SK-N-SH (cell line): ENCODE measurements around the gene FOXP1. TPM values are rescaled to one million over a fixed set of nuclear protein-coding genes. Genes with fewer than 3 reads are reported as not detected.

Experiments
- CTCF ChIA-PET: fragments of 300-600, 350-600 bp; formaldehyde crosslinking; extraction: SDS; loops from one replicate; lab custom pipeline; 2021; lab: Yijun Ruan, JAX
- POLR2A ChIA-PET: fragments of 350-600 bp; sonication (Branson Sonifier 250); formaldehyde crosslinking; extraction: SDS; loops from one replicate; lab custom pipeline; 2020; ENCODE audit warnings: antibody characterized with exemption, inconsistent platforms; lab: Yijun Ruan, JAX
- DNase-seq: peaks from one replicate; pipeline ENCODE4 v3.0.0; 2012
- H2AFZ ChIP-seq: fragments of 200-600 bp; sonication (generic); 2 replicates; pipeline ENCODE4 v1.8.1; 2016; ENCODE audit warnings: antibody characterized with exemption, mild to moderate bottlenecking, low read depth
- H3F3A ChIP-seq: fragments of 200-600 bp; sonication (generic); replicated peaks from 2 replicates; pipeline ENCODE3; 2016; ENCODE audit warnings: antibody characterized with exemption, mild to moderate bottlenecking; ENCODE audit not compliant: insufficient read depth
- H3K27ac ChIP-seq, 2 experiments: fragments of 200-500 bp in 1 of 2; fragments of 200-600 bp in 1 of 2; sonication (Bioruptor generic) in 1 of 2; sonication (generic), shearing (Covaris generic) in 1 of 2; 2 replicates each; pipeline versions ENCODE4 v1.5.1 to v1.6.1; 2014 to 2016; ENCODE audit warnings: low read depth in 2 of 2, inconsistent platforms in 1 of 2, low read length in 1 of 2, mild to moderate bottlenecking in 1 of 2, mixed read lengths in 1 of 2
- H3K27me3 ChIP-seq: fragments of 200-600 bp; sonication (generic), shearing (Covaris generic); 2 replicates; pipeline ENCODE4 v1.6.1; 2016; ENCODE audit warnings: mixed run types; ENCODE audit not compliant: insufficient read depth
- H3K36me3 ChIP-seq, 2 experiments: fragments of 200-500 bp in 1 of 2; fragments of 200-600 bp in 1 of 2; sonication (Bioruptor generic) in 1 of 2; sonication (generic) in 1 of 2; replicated peaks in 1 of 2; 2 replicates each; pipeline versions ENCODE3 to v1.5.1; 2014 to 2016; ENCODE audit warnings: low read length in 1 of 2, mild to moderate bottlenecking in 1 of 2; ENCODE audit not compliant: insufficient read depth in 2 of 2, control insufficient read depth in 1 of 2
- H3K4me1 ChIP-seq, 2 experiments: fragments of 200-500 bp in 1 of 2; fragments of 200-600 bp in 1 of 2; sonication (Bioruptor generic) in 1 of 2; sonication (generic), shearing (Covaris generic) in 1 of 2; 2 replicates each; pipeline versions ENCODE4 v1.5.1 to v1.6.1; 2014 to 2016; ENCODE audit warnings: low read depth in 1 of 2, low read length in 1 of 2, mixed run types in 1 of 2; ENCODE audit not compliant: insufficient read depth in 2 of 2, control insufficient read depth in 1 of 2
- H3K4me2 ChIP-seq: fragments of 200-600 bp; sonication (generic), shearing (Covaris generic); 2 replicates; pipeline ENCODE4 v1.6.1; 2017; ENCODE audit warnings: mixed run types
- H3K4me3 ChIP-seq, 2 experiments: fragments of 200-500 bp in 1 of 2; fragments of 200-600 bp in 1 of 2; sonication (Bioruptor generic) in 1 of 2; sonication (generic), shearing (Covaris generic) in 1 of 2; 2 replicates each; pipeline versions ENCODE4 v1.5.1 to v1.8.1; 2014 to 2016; ENCODE audit warnings: low read depth in 2 of 2, inconsistent platforms in 1 of 2, low read length in 1 of 2, mild to moderate bottlenecking in 1 of 2, mixed read lengths in 1 of 2, moderate library complexity in 1 of 2
- H3K79me2 ChIP-seq: fragments of 200-600 bp; sonication (generic); 2 replicates; pipeline ENCODE4 v1.8.1; 2017; ENCODE audit warnings: mild to moderate bottlenecking; ENCODE audit not compliant: insufficient read depth
- H3K9ac ChIP-seq: fragments of 200-600 bp; sonication (generic); 2 replicates; pipeline ENCODE4 v1.6.1; 2017; ENCODE audit warnings: mixed run types
- H3K9me2 ChIP-seq: fragments of 200-600 bp; sonication (generic); 2 replicates; pipeline ENCODE4 v1.6.1; 2017; ENCODE audit warnings: mixed run types
- H3K9me3 ChIP-seq: fragments of 200-600 bp; sonication (generic); 2 replicates; pipeline ENCODE4 v1.6.1; 2017; ENCODE audit warnings: mixed run types, mild to moderate bottlenecking, moderate library complexity
- H4K20me1 ChIP-seq: fragments of 200-600 bp; sonication (generic); 2 replicates; pipeline ENCODE4 v1.6.1; 2017; ENCODE audit warnings: mild to moderate bottlenecking, mixed run types; ENCODE audit not compliant: insufficient read depth
- CHD2 ChIP-seq: fragments of 150-350 bp; IDR thresholded peaks from 2 replicates; pipeline ENCODE4 v1.6.1; 2018; ENCODE audit warnings: low read length; ENCODE audit not compliant: partially characterized antibody
- EP300 ChIP-seq, 2 experiments: IDR thresholded peaks; 2 replicates each; pipeline versions ENCODE4 v1.4.0 to v1.6.1; 2012; ENCODE audit warnings: borderline replicate concordance in 1 of 2, low read depth in 1 of 2, low read length in 1 of 2
- EZH2phosphoT487 ChIP-seq: fragments of 200-600 bp; sonication (generic); IDR thresholded peaks from 2 replicates; pipeline ENCODE4 v1.6.1; 2017; ENCODE audit warnings: low read depth, mixed run types, mild to moderate bottlenecking, antibody characterized with exemption, moderate library complexity, borderline replicate concordance
- FOXM1 ChIP-seq: IDR thresholded peaks from 2 replicates; pipeline ENCODE4 v1.4.0; 2012; ENCODE audit warnings: low read depth, mild to moderate bottlenecking
- GABPA ChIP-seq: IDR thresholded peaks from 2 replicates; pipeline ENCODE4 v1.4.0; 2012; ENCODE audit warnings: low read depth, mild to moderate bottlenecking
- JUND ChIP-seq: IDR thresholded peaks from 2 replicates; pipeline ENCODE4 v1.4.0; 2012
- NFIC ChIP-seq: IDR thresholded peaks from 2 replicates; pipeline ENCODE4 v1.4.0; 2012; ENCODE audit warnings: borderline replicate concordance
- POLR2AphosphoS5 ChIP-seq: IDR thresholded peaks from 2 replicates; pipeline ENCODE4 v1.6.1; 2012; ENCODE audit warnings: low read depth, low read length
- RAD21 ChIP-seq: IDR thresholded peaks from 2 replicates; pipeline ENCODE4 v1.6.1; 2012; ENCODE audit warnings: mild to moderate bottlenecking, low read length
- RCOR1 ChIP-seq: fragments of 150-350 bp; IDR thresholded peaks from 2 replicates; pipeline ENCODE4 v1.6.1; 2017; ENCODE audit warnings: antibody characterized with exemption, low read length
- RFX5 ChIP-seq: IDR thresholded peaks from 2 replicates; pipeline ENCODE4 v1.6.1; 2012; ENCODE audit warnings: mild to moderate bottlenecking, improper control_type of control experiment, low read length
- RXRA ChIP-seq: IDR thresholded peaks from 2 replicates; pipeline ENCODE4 v1.4.0; 2012; ENCODE audit warnings: low read depth, mild to moderate bottlenecking, borderline replicate concordance
- SIN3A ChIP-seq: IDR thresholded peaks from 2 replicates; pipeline ENCODE4 v1.6.1; 2012; ENCODE audit warnings: low read depth, mild to moderate bottlenecking, low read length, moderate library complexity, borderline replicate concordance
- SMC3 ChIP-seq: IDR thresholded peaks from 2 replicates; pipeline ENCODE4 v1.6.1; 2012; ENCODE audit warnings: low read depth, low read length, improper control_type of control experiment
- TEAD4 ChIP-seq: IDR thresholded peaks from 2 replicates; pipeline ENCODE4 v1.4.0; 2012; ENCODE audit warnings: mild to moderate bottlenecking, borderline replicate concordance; ENCODE audit not compliant: insufficient read depth
- WGBS: methylation state at CpG from one replicate; pipeline ENCODE4 v1.1.6; 2017; ENCODE audit warnings: low lambda C conversion rate; 5-methylcytosine and 5-hydroxymethylcytosine counted together
- polyA plus RNA-seq, 3 experiments: library from polyadenylated mRNA; depleted of rRNA; stranded (reverse); fragments of >200 nt; gene quantifications; 2 replicates each; pipeline ENCODE4 v1.2.3, GENCODE V29; 2012
- TF ChIP-seq, protein P1 (sequence below): IDR thresholded peaks from 2 replicates; pipeline ENCODE4 v1.4.0; 2012; ENCODE audit warnings: low read depth, borderline replicate concordance
- TF ChIP-seq, protein P2 (sequence below): fragments of 150-350 bp; IDR thresholded peaks from 2 replicates; pipeline ENCODE4 v1.6.1; 2017; ENCODE audit warnings: antibody characterized with exemption, low read length, low read depth, borderline replicate concordance
- TF ChIP-seq, protein P3 (sequence below): IDR thresholded peaks from 2 replicates; pipeline ENCODE4 v1.6.1; 2012; ENCODE audit warnings: mild to moderate bottlenecking, low read depth, low read length, moderate library complexity

Gene FOXP1
- polyA plus RNA-seq, 1 of the 3 experiments (the other 2 are of a cell fraction) = 8.8 TPM

DNA sequence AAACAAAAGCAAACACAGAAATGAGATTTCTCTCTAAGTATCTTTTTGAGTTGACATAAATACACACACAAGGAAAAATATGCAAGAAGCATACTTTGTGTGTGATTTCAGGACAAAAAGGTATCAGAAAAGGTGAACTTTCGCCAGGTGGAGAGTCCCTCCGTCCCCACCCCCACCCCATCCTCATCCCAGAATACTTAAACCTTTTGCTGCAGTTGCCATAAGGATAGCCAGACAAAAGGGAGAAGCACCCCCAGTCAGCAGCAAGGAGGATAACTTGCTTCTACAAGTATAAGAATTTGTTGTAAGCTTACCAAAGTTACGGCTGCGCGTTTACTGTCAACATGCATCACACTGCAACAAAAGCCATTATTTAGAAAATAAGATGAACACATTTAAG, 10.3 kb downstream of the FOXP1 start (continued):
- no peak for TF ChIP-seq RXRA
- TF ChIP-seq RFX5 = no peak

DNA sequence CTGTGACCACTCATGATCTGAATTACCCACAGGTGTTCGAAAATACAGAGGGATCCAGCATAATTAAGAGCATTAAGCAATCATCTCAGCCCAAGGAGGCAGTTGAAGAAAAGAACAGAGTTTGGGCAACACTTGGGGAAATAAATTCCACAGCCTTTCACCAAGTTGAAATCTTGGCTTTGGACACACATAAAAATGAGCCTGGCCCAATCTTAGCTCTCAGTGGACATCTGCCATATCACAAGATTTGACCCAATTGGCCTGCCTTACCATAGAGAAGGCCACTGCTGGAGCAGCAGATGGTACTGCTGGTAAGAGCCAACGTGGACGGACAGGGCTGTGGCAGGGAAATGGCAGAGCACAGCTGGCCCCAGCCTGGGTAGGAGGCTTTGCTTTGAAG, 13.0 kb downstream of the FOXP1 start:
- H3K27me3 ChIP-seq = no peaks in the 10 kb centered on the region
- 95% methylated on average over 3 of the region's 3 CpGs for WGBS
- ChIA-PET POLR2A (no interaction called here), CTCF (interaction anchor here (1.0 kb wide), 1 partner anchor 91 kb away, joined by 3 read pairs; no protein-coding TSS in a partner anchor)
- H3K9me3 ChIP-seq = no peaks in the 10 kb centered on the region
- no peak overlapping the region for H3K9ac ChIP-seq
- H3K36me3 ChIP-seq = peaks cover 23 to 45% of the 10 kb centered on the region in 2 experiments
- H2AFZ ChIP-seq = no peak overlapping the region
- no peak overlapping the region for H3K4me2 ChIP-seq
- peaks cover 97% of the 10 kb centered on the region for H3K79me2 ChIP-seq
- TF ChIP-seq RXRA = no peak
- no peak for TF ChIP-seq GABPA
- no peak for TF ChIP-seq POLR2AphosphoS5
- TF ChIP-seq JUND = no peak
- no peak for TF ChIP-seq FOXM1
- TF ChIP-seq, protein P1, sequence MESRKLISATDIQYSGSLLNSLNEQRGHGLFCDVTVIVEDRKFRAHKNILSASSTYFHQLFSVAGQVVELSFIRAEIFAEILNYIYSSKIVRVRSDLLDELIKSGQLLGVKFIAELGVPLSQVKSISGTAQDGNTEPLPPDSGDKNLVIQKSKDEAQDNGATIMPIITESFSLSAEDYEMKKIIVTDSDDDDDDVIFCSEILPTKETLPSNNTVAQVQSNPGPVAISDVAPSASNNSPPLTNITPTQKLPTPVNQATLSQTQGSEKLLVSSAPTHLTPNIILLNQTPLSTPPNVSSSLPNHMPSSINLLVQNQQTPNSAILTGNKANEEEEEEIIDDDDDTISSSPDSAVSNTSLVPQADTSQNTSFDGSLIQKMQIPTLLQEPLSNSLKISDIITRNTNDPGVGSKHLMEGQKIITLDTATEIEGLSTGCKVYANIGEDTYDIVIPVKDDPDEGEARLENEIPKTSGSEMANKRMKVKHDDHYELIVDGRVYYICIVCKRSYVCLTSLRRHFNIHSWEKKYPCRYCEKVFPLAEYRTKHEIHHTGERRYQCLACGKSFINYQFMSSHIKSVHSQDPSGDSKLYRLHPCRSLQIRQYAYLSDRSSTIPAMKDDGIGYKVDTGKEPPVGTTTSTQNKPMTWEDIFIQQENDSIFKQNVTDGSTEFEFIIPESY = no peak
- TF ChIP-seq TEAD4 = no peak
- TF ChIP-seq RCOR1 = no peak
- no peak for TF ChIP-seq SMC3
- TF ChIP-seq EZH2phosphoT487 = no peak
- TF ChIP-seq RFX5 = no peak
- TF ChIP-seq NFIC = no peak
- TF ChIP-seq, protein P2, sequence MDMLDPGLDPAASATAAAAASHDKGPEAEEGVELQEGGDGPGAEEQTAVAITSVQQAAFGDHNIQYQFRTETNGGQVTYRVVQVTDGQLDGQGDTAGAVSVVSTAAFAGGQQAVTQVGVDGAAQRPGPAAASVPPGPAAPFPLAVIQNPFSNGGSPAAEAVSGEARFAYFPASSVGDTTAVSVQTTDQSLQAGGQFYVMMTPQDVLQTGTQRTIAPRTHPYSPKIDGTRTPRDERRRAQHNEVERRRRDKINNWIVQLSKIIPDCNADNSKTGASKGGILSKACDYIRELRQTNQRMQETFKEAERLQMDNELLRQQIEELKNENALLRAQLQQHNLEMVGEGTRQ = no peak
- TF ChIP-seq, protein P3, sequence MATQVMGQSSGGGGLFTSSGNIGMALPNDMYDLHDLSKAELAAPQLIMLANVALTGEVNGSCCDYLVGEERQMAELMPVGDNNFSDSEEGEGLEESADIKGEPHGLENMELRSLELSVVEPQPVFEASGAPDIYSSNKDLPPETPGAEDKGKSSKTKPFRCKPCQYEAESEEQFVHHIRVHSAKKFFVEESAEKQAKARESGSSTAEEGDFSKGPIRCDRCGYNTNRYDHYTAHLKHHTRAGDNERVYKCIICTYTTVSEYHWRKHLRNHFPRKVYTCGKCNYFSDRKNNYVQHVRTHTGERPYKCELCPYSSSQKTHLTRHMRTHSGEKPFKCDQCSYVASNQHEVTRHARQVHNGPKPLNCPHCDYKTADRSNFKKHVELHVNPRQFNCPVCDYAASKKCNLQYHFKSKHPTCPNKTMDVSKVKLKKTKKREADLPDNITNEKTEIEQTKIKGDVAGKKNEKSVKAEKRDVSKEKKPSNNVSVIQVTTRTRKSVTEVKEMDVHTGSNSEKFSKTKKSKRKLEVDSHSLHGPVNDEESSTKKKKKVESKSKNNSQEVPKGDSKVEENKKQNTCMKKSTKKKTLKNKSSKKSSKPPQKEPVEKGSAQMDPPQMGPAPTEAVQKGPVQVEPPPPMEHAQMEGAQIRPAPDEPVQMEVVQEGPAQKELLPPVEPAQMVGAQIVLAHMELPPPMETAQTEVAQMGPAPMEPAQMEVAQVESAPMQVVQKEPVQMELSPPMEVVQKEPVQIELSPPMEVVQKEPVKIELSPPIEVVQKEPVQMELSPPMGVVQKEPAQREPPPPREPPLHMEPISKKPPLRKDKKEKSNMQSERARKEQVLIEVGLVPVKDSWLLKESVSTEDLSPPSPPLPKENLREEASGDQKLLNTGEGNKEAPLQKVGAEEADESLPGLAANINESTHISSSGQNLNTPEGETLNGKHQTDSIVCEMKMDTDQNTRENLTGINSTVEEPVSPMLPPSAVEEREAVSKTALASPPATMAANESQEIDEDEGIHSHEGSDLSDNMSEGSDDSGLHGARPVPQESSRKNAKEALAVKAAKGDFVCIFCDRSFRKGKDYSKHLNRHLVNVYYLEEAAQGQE = no peak
- TF ChIP-seq CHD2 = no peak
- TF ChIP-seq EP300 (IDR thresholded peaks at IDR 0.05; ENCODE audit: borderline replicate concordance in 1 of 2, low read depth in 1 of 2, low read length in 1 of 2) = no peak
- no peak for TF ChIP-seq SIN3A
- no peak for TF ChIP-seq RAD21
- TF ChIP-seq, all 33 proteins: peak for 0
- Histone ChIP-seq H3K27ac (no peak overlapping the region), H3F3A (no peaks in the 10 kb centered on the region), H3K4me3 (no peak overlapping the region), H4K20me1 (no peaks in the 10 kb centered on the region), H3K9me2 (no peaks in the 10 kb centered on the region), H3K4me1 (no peaks in the 10 kb centered on the region)
- no peak for DNase-seq
